HG03139 (cell line): ENCODE data around the gene RBM44.

Source experiments
- ATAC-seq: cut with Tn5 transposase; IDR thresholded peaks from one replicate; pipeline ENCODE4 v1.9.1; 2021; ENCODE audit not compliant: unreplicated experiment

Gene RBM44

DNA sequence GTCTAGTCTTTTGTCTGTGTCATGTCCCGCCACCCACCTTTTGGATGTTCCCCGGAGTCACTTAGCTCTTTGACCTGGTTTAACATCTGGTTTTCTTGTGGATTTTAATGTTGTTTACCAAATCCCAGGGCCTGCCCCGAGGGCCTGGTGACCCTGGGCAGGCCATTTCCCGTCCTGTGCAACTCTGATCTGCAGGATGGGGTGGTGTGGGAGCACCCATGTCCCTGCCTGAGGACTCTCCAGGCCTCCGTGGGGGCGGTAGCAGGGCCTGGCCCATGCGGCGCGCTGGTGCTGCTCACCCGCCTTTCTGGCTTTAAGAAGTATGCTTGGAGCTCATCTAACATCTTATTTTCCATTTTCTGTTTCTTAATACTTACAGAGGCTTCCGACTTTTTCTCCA is 71.5 kb downstream of the RBM44 start:
- ATAC-seq, result no peak

DNA sequence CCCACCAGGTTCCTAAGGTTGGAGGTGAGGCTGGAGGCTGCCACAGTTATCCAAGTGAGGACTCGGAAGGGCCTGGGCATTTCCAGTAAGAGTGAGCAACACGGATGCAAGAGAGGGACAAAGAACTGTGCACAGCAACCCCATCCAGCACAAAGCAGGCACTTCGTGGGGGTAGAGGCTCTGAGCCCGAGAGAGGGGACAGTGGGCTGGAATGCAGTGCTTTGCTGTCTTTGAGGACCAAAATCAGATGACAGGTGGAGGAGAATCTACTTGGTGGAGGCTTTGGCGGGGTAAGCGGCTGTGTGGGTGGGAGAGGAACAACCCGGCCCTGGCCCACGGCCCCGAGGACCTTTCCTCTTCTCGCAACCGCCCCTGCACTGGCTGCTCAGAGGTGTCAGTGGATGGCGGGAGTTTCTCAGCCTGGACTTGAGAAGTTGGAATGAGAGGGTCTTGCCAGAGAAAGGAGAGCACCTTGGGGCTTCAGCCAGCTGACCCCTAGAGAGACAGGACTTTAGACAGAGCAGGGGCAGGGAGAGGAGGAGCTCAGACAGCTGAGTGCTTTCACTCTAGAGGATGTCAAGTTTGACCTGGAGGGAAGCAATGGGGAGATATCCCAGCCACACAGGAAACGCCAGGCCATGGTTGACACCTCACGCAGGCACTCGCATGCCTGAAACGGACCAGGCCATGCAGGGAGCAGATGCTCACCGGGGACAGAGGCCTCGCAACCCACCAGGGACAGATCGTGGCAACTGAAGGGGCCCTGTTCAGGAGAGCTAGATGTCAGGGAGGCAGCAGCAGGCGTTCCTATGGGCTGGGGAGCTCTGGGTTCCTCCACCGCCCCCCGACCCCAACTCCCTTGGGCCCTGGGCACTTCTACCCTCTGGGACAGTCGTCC is 72.4 kb downstream of the RBM44 start:
- no peak for ATAC-seq

DNA sequence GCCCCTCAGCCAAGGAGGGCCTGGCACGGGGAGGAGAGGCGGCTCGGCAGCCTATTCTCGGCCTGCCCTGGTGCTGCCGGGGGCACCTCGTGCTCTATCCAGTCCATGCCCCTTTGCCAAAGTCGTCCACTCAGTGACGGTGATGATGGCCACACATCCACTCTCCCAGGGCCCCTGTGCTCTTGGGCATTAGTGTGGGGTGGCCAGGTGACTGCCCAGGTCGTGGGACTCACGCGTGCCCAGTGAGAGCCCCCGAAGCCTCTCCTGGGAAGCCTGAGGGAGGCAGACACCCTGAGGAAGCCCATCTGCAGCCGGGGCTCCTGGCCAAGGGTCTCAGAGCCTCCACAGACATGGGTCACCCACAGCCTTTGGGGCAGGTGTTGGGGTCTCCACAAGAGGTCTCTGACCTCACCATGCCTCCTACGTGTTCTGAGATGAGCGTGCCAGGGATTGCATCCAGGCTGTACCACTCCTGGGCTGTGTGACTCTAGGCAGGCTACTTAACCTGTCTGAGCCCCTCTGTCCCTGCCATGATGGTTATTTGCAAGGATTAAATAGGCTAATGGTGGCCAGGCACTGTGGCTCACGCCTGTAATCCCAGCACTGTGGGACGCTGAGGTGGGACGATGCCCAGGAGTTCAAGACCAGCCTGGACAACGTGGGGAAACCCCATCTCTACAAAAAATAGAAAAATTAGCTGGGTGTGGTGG is 73.8 kb downstream of the RBM44 start:
- no peak for ATAC-seq

DNA sequence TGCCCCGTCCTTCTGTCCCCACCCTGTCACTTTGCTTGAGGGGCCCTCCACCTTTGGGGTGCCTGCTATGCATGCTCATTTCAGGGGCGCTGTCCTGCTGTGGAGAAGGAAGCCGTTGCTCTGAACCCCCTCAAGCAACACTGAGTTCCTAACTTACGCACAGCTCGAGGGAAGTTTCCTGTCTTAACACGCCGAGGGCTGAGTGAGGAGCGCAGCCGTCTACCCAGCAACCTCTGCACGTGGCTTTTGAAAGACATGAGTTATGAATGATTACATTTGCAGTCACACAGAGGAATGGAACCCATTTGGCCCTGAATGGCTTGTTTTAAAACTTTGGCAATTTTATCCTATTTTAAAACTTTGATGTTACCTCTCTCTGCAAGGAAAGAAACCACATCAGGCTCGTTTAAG is 74.8 kb downstream of the RBM44 start:
- ATAC-seq, result no peak

DNA sequence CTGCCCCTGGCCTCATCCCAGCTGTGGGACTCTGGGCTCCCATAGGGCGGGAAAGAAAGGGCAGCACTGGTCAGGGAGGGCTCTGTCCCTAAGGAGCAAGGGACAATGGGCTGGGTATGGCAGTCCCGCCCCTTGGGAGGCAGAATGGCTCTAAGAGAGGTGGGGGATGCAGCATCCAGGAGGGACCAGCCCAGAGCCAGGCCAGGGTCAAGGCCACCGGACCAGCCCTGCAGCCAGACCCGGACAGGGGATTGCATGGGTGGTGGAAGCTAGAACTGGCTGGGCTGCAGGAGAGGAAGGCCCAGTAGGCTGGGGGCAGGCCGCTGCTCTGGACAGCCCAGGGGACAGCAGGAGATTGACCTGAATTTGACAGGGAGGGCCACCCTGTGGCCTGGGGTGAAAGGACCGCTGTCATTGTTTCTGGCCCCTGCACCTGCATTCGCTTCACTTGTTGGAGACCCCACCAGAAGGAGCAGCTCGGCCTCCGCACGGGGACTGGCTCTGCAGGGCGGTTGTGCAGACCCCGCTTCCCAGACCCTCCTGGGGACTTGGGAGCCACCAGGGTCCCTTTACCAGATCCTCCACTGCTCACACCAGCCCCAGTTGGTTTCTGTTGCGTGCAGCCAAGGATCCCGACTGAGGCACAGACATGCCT is 75.4 kb downstream of the RBM44 start:
- no peak for ATAC-seq

- no peak for ATAC-seq
These were observed 76.1 kb downstream of the RBM44 start for GRCh38 chr2:237874585-237875161.

GRCh38 chr2:237875256-237876060 is 76.9 kb downstream of the RBM44 start:
- ATAC-seq, result no peak

DNA sequence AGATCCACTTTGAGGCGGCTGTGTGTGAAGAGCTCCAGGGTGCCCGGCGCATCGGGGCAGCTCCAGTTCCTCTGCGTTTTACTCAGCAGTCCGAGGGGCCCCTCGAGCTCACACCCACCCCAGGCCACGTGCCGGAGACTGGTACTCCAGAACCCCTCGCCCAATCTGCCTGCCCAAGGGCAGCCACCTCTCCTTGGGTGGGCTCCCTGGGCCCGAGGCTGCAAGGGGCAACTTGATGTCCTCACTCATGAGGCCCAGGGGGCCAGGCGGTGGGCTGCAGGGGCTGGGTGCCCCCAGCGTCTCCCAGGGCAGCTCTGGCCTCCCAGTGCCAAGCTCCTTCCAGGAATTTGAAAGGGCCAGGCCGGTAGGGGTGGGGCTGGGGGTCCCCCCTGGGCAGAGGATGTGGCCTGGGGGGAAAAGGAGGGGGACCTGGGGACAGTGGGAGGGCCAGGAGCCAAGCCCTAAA is 77.5 kb downstream of the RBM44 start:
- no peak for ATAC-seq

DNA sequence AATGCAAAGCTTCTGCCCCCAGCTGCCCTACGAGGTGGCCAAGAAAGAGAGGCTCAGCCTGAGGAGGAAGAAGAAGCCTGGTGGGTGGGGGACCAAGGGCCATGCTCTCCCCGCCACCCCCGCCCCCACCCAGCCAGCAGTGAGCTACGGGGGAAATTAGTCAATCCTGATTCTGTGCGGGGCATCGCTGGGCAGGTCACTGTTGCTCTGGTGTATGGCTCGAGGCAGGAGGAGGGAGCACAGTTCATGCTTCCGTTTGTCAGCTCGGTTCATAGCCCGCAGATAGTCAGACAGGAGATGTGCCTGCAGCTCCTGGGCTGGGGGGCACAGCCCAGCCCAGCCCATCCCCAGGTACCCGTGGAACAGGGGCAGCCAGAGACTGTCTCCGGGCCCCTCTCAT is 78.0 kb downstream of the RBM44 start:
- no peak for ATAC-seq

GRCh38 chr2:237876951-237877491 is 78.4 kb downstream of the RBM44 start:
- ATAC-seq, result no peak

GRCh38 chr2:237877576-237878307 is 79.2 kb downstream of the RBM44 start:
- no peak for ATAC-seq

DNA sequence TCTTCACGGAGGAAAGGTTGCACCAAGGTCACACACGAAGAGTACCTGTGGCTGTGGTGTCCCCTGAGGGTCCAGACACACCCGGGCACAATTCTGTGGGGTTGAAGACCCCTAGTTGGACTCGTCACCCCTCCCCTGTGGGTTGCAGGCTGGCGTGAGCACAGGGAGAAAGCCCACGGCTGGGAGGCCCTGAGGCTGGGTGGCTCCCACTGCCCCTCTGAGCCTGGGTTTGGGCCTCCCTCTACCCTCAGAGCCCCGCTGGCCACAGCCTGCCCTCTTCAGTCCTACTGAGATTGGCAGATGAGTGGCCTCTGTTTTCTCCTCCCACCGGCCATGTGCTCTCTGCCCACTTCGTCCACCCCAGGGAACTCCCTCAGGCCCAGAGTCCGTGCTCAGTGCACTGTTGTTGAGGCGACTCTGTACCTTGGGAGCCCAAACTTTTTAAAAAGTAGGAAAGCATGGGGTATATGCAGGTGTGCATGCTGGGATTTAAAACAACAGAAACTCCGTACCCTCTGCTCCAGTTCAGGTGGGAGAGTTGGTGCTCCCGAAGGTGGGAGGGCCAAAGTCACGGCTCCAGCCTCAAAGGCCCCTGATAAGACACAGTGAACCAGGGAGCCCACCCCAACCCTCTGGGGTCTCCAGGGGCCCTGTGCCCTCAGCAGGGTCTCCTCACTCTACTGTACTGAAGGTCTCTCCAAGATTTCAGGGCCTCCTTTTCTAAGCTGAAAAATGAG is 79.9 kb downstream of the RBM44 start:
- ATAC-seq, result no peak

GRCh38 chr2:237879058-237879430 is 80.5 kb downstream of the RBM44 start:
- ATAC-seq, result no peak

DNA sequence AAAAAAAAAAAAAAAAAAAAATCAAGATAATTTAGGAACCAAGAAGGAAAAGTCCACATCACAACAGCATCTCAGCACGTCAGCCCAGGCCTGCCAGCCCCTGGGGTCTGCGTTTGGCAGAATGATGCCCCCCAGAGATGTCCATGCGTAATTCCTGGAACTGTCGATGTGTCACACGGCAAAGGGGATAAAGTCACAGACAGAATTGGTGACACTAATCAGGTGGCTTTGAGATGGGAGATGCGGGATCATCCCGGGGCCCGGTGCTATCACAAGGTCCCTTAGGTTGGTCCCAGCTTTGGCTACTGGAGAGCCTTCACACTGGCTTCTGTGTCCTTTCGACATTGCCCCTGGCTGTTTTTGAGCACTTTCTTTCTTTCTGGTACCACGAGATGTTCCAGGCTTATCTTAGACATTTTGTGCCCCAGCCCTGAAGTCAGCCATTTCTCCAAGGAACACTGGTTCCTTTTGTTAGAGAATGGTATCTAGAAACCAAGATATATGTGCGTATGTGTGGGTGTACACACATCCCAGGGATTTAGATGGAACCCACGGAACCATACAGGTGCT is 81.5 kb downstream of the RBM44 start:
- no peak for ATAC-seq

- ATAC-seq, result no peak
These were observed 84.2 kb downstream of the RBM44 start for GRCh38 chr2:237882510-237883481.

DNA sequence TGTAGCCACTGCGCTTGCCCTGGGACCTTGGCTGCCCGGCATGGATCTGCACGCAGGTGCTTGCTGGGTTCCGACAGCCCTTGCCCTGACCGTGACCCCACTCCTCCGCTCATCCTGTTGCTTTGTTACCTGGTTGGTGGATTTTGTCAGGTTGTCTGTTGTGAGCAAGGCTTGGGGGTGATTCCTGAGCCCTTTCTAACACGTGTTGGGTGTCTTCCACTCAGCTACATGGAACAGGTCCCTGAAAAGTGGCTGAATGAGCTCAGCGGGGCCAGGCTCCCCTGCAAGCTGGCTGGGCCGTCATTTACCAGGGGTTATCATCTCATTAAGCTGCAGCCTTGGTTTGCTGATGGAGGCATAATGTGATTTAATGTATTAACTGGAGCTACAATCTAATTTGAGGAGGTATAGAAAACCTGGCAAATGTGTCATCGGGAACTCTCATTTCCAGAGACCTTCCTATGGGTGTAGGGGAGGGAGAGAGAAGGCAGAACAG is 85.4 kb downstream of the RBM44 start:
- ATAC-seq, result no peak

GRCh38 chr2:237884681-237885080 is 86.1 kb downstream of the RBM44 start:
- ATAC-seq, result no peak
